Measurements from ENCODE around the gene KRT17. TPM values are rescaled to one million over a fixed set of nuclear protein-coding genes. Genes with fewer than 3 reads are reported as not detected.

KRT17 gene
- total RNA-seq, 1 experiment from 2014 or later: 1.5 TPM

- DNase-seq: no peak
- H3K9ac ChIP-seq (ENCODE audit: extremely low read depth, insufficient read length, low read length): no peak overlapping the region
- no CpG with 5 or more reads among the region's 2 CpGs for WGBS (ENCODE audit: extremely low coverage, insufficient read length, low lambda C conversion rate)
- no peak overlapping the region for H3K27ac ChIP-seq (ENCODE audit: insufficient read length, low read depth, low read length)
- H2BK120ac ChIP-seq (ENCODE audit: low read depth, low read length, poor library complexity, severe bottlenecking): no peak overlapping the region
- peaks cover 3% of the 10 kb centered on the region; the same call in 1 of the 2 replicates for H3K27me3 ChIP-seq (ENCODE audit: insufficient read depth, low read length)
- Mint-ChIP-seq H3K36me3 (ENCODE audit: insufficient read depth in 1 of 3, low read depth in 3 of 3) (no peaks in the 10 kb centered on the region), H3K9me3 (no peaks in the 10 kb centered on the region), H3K27me3 (ENCODE audit: low read depth) (peaks cover 36% of the 10 kb centered on the region), H3K27ac (no peak overlapping the region), H3K4me3 (no peak overlapping the region), H3K4me1 (peaks cover 20 to 27% of the 10 kb centered on the region in 2 experiments)
- H3K56ac ChIP-seq (ENCODE audit: insufficient read length, low read depth, low read length): no peak overlapping the region
- H3K79me1 ChIP-seq (ENCODE audit: insufficient read depth, low read depth, low read length, poor library complexity, severe bottlenecking): no peaks in the 10 kb centered on the region
- H2AK5ac ChIP-seq (ENCODE audit: insufficient read length, low read length): no peak overlapping the region
- no peak overlapping the region for H3T11ph ChIP-seq (ENCODE audit: low read length)
- H3K9me3 ChIP-seq (ENCODE audit: control insufficient read depth, low read depth, low read length): no peaks in the 10 kb centered on the region
- no peak overlapping the region for H4K91ac ChIP-seq (ENCODE audit: insufficient read length, low read depth, low read length)
- H3K4me2 ChIP-seq (ENCODE audit: insufficient read depth, insufficient read length, low read length): no peak overlapping the region
- H4K20me1 ChIP-seq (ENCODE audit: control insufficient read depth, insufficient read depth, insufficient read length): no peaks in the 10 kb centered on the region
- no peak overlapping the region for H4K5ac ChIP-seq (ENCODE audit: insufficient read length, low read depth, low read length)
- no peaks in the 10 kb centered on the region; the same call in 1 of the 2 replicates for H3K4me1 ChIP-seq (ENCODE audit: insufficient read depth, low read length)
- H3K23ac ChIP-seq (ENCODE audit: insufficient read length, low read depth, low read length): no peak overlapping the region
- no peak overlapping the region for H2AFZ ChIP-seq (ENCODE audit: low read length)
- TF ChIP-seq CTCF (conservative IDR thresholded peaks at IDR 0.05): no peak
- H4K8ac ChIP-seq (replicated peaks; ENCODE audit: insufficient read length, low read depth, low read length): no peak overlapping the region
- no peak overlapping the region for H2BK15ac ChIP-seq (ENCODE audit: low read depth, low read length)
- no peak overlapping the region for H2BK5ac ChIP-seq (ENCODE audit: insufficient read length, low read length)
- no peaks in the 10 kb centered on the region for H3K79me2 ChIP-seq (ENCODE audit: insufficient read depth, low read length)
- H3K18ac ChIP-seq (ENCODE audit: insufficient read length, low read depth, low read length): no peak overlapping the region
- H2BK20ac ChIP-seq (ENCODE audit: low read depth, low read length, poor library complexity, severe bottlenecking): no peak overlapping the region
- no peak overlapping the region for H2BK12ac ChIP-seq (ENCODE audit: insufficient read length, low read depth, low read length)
- no peak overlapping the region for H3K4ac ChIP-seq (ENCODE audit: low read depth, low read length)
- H3K14ac ChIP-seq (ENCODE audit: insufficient read depth, low read length): no peak overlapping the region
- peaks cover 11% of the 10 kb centered on the region for H3K23me2 ChIP-seq (ENCODE audit: insufficient read length, low read depth, low read length, poor library complexity, severe bottlenecking)
Measured at GRCh38 chr17:41664172-41664457, 39.7 kb upstream of the KRT17 start.
